CD14-positive monocyte (primary cell): ENCODE results near the gene SIPA1L3. TPM values are rescaled to one million over a fixed set of nuclear protein-coding genes. Genes with fewer than 3 reads are reported as not detected.

Source experiments
- DNase-seq, 3 donors: peaks; one replicate each; pipeline ENCODE4 v3.0.0-alpha.2; 2011 to 2022
- H2AFZ ChIP-seq: 2 replicates; pipeline ENCODE4 v1.6.0; 2012; ENCODE audit warnings: mild to moderate bottlenecking, low read depth, low read length, inconsistent platforms; ENCODE audit not compliant: insufficient read depth, poor library complexity, severe bottlenecking
- H3K27ac ChIP-seq, 2 donors: 1 replicate in 1 of 2; 2 replicates in 1 of 2; pipeline ENCODE4 v1.5.1; 2012 to 2013; ENCODE audit warnings: low read length in 2 of 2, control low read depth in 1 of 2, inconsistent platforms in 1 of 2, low read depth in 1 of 2, mild to moderate bottlenecking in 1 of 2
- H3K27me3 ChIP-seq, 2 donors: one replicate each; pipeline versions ENCODE4 v1.6.0 to v1.6.1; 2011 to 2013; ENCODE audit warnings: low read length in 2 of 2; ENCODE audit not compliant: control insufficient read depth in 2 of 2, insufficient read depth in 2 of 2
- H3K36me3 ChIP-seq, 2 donors: replicated peaks in 1 of 2; 1 replicate in 1 of 2; 2 replicates in 1 of 2; pipeline versions ENCODE4 v1.5.1 to v1.6.1; 2012 to 2013; ENCODE audit warnings: low read length in 2 of 2, control low read depth in 1 of 2, inconsistent platforms in 1 of 2, mild to moderate bottlenecking in 1 of 2; ENCODE audit not compliant: insufficient read depth in 2 of 2, control insufficient read depth in 1 of 2
- H3K4me1 ChIP-seq, 2 donors: 1 replicate in 1 of 2; 2 replicates in 1 of 2; pipeline versions ENCODE4 v1.5.1 to v1.6.1; 2012 to 2013; ENCODE audit warnings: low read length in 2 of 2, control low read depth in 1 of 2, inconsistent platforms in 1 of 2, mild to moderate bottlenecking in 1 of 2, moderate library complexity in 1 of 2; ENCODE audit not compliant: insufficient read depth in 2 of 2, control insufficient read depth in 1 of 2
- H3K4me2 ChIP-seq: replicated peaks from 2 replicates; pipeline ENCODE3; 2012; ENCODE audit warnings: low read length, moderate library complexity, mild to moderate bottlenecking; ENCODE audit not compliant: poor library complexity, severe bottlenecking; ENCODE audit errors: extremely low read depth
- H3K4me3 ChIP-seq, 3 experiments: fragments of 200-600 bp in 1 of 3; sonication (generic) in 1 of 3; replicated peaks in 1 of 3; 1 replicate in 2 of 3; 2 replicates in 1 of 3; pipeline ENCODE4 v1.5.1; 2011 to 2013; ENCODE audit warnings: low read length in 3 of 3, mild to moderate bottlenecking in 3 of 3, control low read depth in 2 of 3, low read depth in 2 of 3, inconsistent platforms in 1 of 3, moderate library complexity in 1 of 3
- H3K79me2 ChIP-seq: 2 replicates; pipeline ENCODE4 v1.6.0; 2012; ENCODE audit warnings: mild to moderate bottlenecking, control low read depth, inconsistent platforms, low read length, moderate library complexity; ENCODE audit not compliant: insufficient read depth
- H3K9ac ChIP-seq: 2 replicates; pipeline ENCODE4 v1.6.0; 2017; ENCODE audit warnings: low read length, mild to moderate bottlenecking; ENCODE audit not compliant: insufficient read depth, poor library complexity, severe bottlenecking
- H3K9me3 ChIP-seq, 2 donors: replicated peaks in 1 of 2; 1 replicate in 1 of 2; 2 replicates in 1 of 2; pipeline versions ENCODE4 v1.5.1 to v1.6.1; 2012 to 2013; ENCODE audit warnings: low read length in 2 of 2, control low read depth in 1 of 2; ENCODE audit not compliant: control insufficient read depth in 1 of 2, insufficient read depth in 1 of 2
- H4K20me1 ChIP-seq: 2 replicates; pipeline ENCODE4 v1.6.0; 2012; ENCODE audit warnings: mild to moderate bottlenecking, low read length, control low read depth, moderate library complexity; ENCODE audit not compliant: insufficient read depth
- H3K27ac Mint-ChIP-seq, 7 donors: one replicate each; pipeline ENCODE4 v1.8.0; 2020; ENCODE audit warnings: mild to moderate bottlenecking in 7 of 7, mixed read lengths in 7 of 7, moderate library complexity in 6 of 7, inconsistent platforms in 2 of 7
- H3K27me3 Mint-ChIP-seq, 3 donors: one replicate each; pipeline ENCODE4 v1.8.0; 2021 to 2022; ENCODE audit warnings: low read depth in 3 of 3, mild to moderate bottlenecking in 3 of 3, mixed read lengths in 3 of 3, moderate library complexity in 3 of 3, inconsistent platforms in 1 of 3
- H3K36me3 Mint-ChIP-seq, 2 donors: one replicate each; pipeline ENCODE4 v1.8.0; 2020; ENCODE audit warnings: mixed read lengths in 2 of 2, inconsistent platforms in 1 of 2, mild to moderate bottlenecking in 1 of 2
- H3K4me1 Mint-ChIP-seq: one replicate; pipeline ENCODE4 v1.8.0; 2020; ENCODE audit warnings: mild to moderate bottlenecking, mixed read lengths
- H3K4me3 Mint-ChIP-seq, 2 donors: one replicate each; pipeline ENCODE4 v1.8.0; 2020; ENCODE audit warnings: mild to moderate bottlenecking in 2 of 2, mixed read lengths in 2 of 2, moderate library complexity in 1 of 2
- H3K9me3 Mint-ChIP-seq, 7 donors: one replicate each; pipeline ENCODE4 v1.8.0; 2020 to 2022; ENCODE audit warnings: mixed read lengths in 7 of 7, mild to moderate bottlenecking in 6 of 7, moderate library complexity in 6 of 7, inconsistent platforms in 2 of 7
- CTCF ChIP-seq: fragments of 200-600 bp; IDR thresholded peaks from one replicate; pipeline ENCODE4 v1.8.0; 2022; ENCODE audit warnings: antibody characterized with exemption, mild to moderate bottlenecking
- WGBS: methylation state at CpG from one replicate; pipeline ENCODE4 v1.1.5; 2013; ENCODE audit warnings: missing lambda C conversion rate; ENCODE audit not compliant: insufficient coverage; 5-methylcytosine and 5-hydroxymethylcytosine counted together
- intact Hi-C, 2 donors: fragments of 100-400 bp; cut with micrococcal nuclease; formaldehyde crosslinking; loops; one replicate each; pipeline versions ENCODE4 v1.15.0 to v1.15.1; 2023
- polyA plus RNA-seq, 3 donors: library from polyadenylated mRNA; depleted of rRNA in 1 of 3; unstranded in 2 of 3; stranded (reverse) in 1 of 3; fragments of 300-500 nt in 2 of 3; fragments of >200 nt in 1 of 3; fragmentation: Illumina TruSeq in 2 of 3; gene quantifications; 1 replicate in 2 of 3; 2 replicates in 1 of 3; pipeline ENCODE4 v1.2.3, GENCODE V29; 2012 to 2021

Gene SIPA1L3
- polyA plus RNA-seq, 3 donors: 0.55 to 4.5 (median 0.99) TPM

- H3K36me3 ChIP-seq: peaks cover 8 to 34% of the 10 kb centered on the region in 2 donors
- H3K9me3 Mint-ChIP-seq: no peaks in the 10 kb centered on the region
- peaks cover 8 to 10% of the 10 kb centered on the region in 2 donors for H3K4me1 ChIP-seq
- no peaks in the 10 kb centered on the region for H4K20me1 ChIP-seq
- peaks cover 20 to 47% of the 10 kb centered on the region in 2 donors for H3K36me3 Mint-ChIP-seq
- H3K4me3 ChIP-seq: no peak overlapping the region
- TF ChIP-seq CTCF: no peak
- H3K79me2 ChIP-seq: no peaks in the 10 kb centered on the region
- DNase-seq: no peak
- H3K27ac Mint-ChIP-seq: no peak overlapping the region
- H3K27ac ChIP-seq: no peak overlapping the region
- peaks cover 0 to 3% (median 0%) of the 10 kb centered on the region in 3 donors for H3K27me3 Mint-ChIP-seq
- H3K4me1 Mint-ChIP-seq: peaks cover 13% of the 10 kb centered on the region
- no peak overlapping the region for H3K4me2 ChIP-seq
- H3K9ac ChIP-seq: no peak overlapping the region
- no peak overlapping the region for H3K4me3 Mint-ChIP-seq
- H3K9me3 ChIP-seq: no peaks in the 10 kb centered on the region
- no peak overlapping the region for H2AFZ ChIP-seq
- no peaks in the 10 kb centered on the region for H3K27me3 ChIP-seq
- WGBS: 83% methylated on average over 1 of the region's 7 CpGs
- intact Hi-C loops: no loop called here
These were observed 177.2 kb downstream of the SIPA1L3 start for GRCh38 chr19:38084196-38084595.

GRCh38 chr19:38089440-38089839 lies 182.4 kb downstream of the SIPA1L3 start:
- Histone ChIP-seq H3K4me2 (no peak overlapping the region), H2AFZ (no peak overlapping the region), H4K20me1 (no peaks in the 10 kb centered on the region), H3K27ac (no peak overlapping the region), H3K36me3 (peaks cover 8 to 28% of the 10 kb centered on the region in 2 donors), H3K4me1 (no peaks in the 10 kb centered on the region), H3K9ac (no peak overlapping the region), H3K27me3 (no peaks in the 10 kb centered on the region), H3K79me2 (no peaks in the 10 kb centered on the region), H3K4me3 (no peak overlapping the region), H3K9me3 (no peaks in the 10 kb centered on the region)
- H3K36me3 Mint-ChIP-seq: peaks cover 23 to 51% of the 10 kb centered on the region in 2 donors
- no peak overlapping the region for H3K27ac Mint-ChIP-seq
- 100% methylated on average over 1 of the region's 1 CpG for WGBS
- H3K4me1 Mint-ChIP-seq: no peaks in the 10 kb centered on the region
- intact Hi-C loops: no loop called here
- H3K4me3 Mint-ChIP-seq: no peak overlapping the region
- no peaks in the 10 kb centered on the region for H3K9me3 Mint-ChIP-seq
- H3K27me3 Mint-ChIP-seq: peaks cover 0 to 3% (median 0%) of the 10 kb centered on the region in 3 donors
- TF ChIP-seq CTCF: no peak
- no peak for DNase-seq
